CD4-positive, CD25-positive, alpha-beta regulatory T cell (primary cell): Measurements from ENCODE around the gene PPFIBP1. TPM values are rescaled to one million over a fixed set of nuclear protein-coding genes. Genes with fewer than 3 reads are reported as not detected.

ENCODE experiments used
- ATAC-seq, 2 donors: fragments of 150-1000 bp; cut with Tn5 transposase; one replicate each; pipeline ENCODE4 v1.10.0; 2021; ENCODE audit warnings: low read depth in 2 of 2, moderate number of reproducible peaks in 2 of 2, moderate library complexity in 1 of 2
- DNase-seq, 3 donors: peaks; one replicate each; pipeline versions ENCODE4 v3.0.0 to v3.0.0-alpha.2; 2012 to 2022; ENCODE audit warnings: mixed read lengths in 1 of 3
- H3K27ac ChIP-seq: one replicate; pipeline ENCODE4 v1.7.0; 2013; ENCODE audit warnings: mild to moderate bottlenecking, low read length; ENCODE audit not compliant: insufficient read depth, poor library complexity, severe bottlenecking
- H3K27me3 ChIP-seq: one replicate; pipeline ENCODE4 v1.7.0; 2013; ENCODE audit warnings: low read length; ENCODE audit not compliant: control insufficient read depth, insufficient read depth
- H3K36me3 ChIP-seq: one replicate; pipeline ENCODE4 v1.7.0; 2013; ENCODE audit warnings: mild to moderate bottlenecking, low read length, moderate library complexity; ENCODE audit not compliant: control insufficient read depth, insufficient read depth
- H3K4me1 ChIP-seq: 2 replicates; pipeline ENCODE4 v1.7.0; 2013; ENCODE audit warnings: mild to moderate bottlenecking, low read length; ENCODE audit not compliant: insufficient read depth, control insufficient read depth, poor library complexity, severe bottlenecking
- H3K4me3 ChIP-seq: one replicate; pipeline ENCODE4 v1.7.0; 2013; ENCODE audit warnings: low read depth, mild to moderate bottlenecking, low read length, moderate library complexity
- H3K9me3 ChIP-seq, 2 experiments: 1 replicate in 1 of 2; 2 replicates in 1 of 2; pipeline ENCODE4 v1.7.0; 2013; ENCODE audit warnings: low read length in 2 of 2, mild to moderate bottlenecking in 1 of 2, moderate library complexity in 1 of 2; ENCODE audit not compliant: control insufficient read depth in 2 of 2
- H3K27ac Mint-ChIP-seq, 3 donors: one replicate each; pipeline ENCODE4 v1.8.0; 2020 to 2022; ENCODE audit warnings: mild to moderate bottlenecking in 3 of 3, mixed read lengths in 3 of 3, moderate library complexity in 2 of 3
- H3K27me3 Mint-ChIP-seq: one replicate; pipeline ENCODE4 v1.8.0; 2022; ENCODE audit warnings: mild to moderate bottlenecking, mixed read lengths
- H3K36me3 Mint-ChIP-seq: one replicate; pipeline ENCODE4 v1.8.0; 2020; ENCODE audit warnings: mixed read lengths
- H3K4me1 Mint-ChIP-seq, 4 donors: one replicate each; pipeline ENCODE4 v1.8.0; 2020 to 2022; ENCODE audit warnings: mixed read lengths in 4 of 4, mild to moderate bottlenecking in 1 of 4
- H3K4me3 Mint-ChIP-seq, 4 donors: one replicate each; pipeline ENCODE4 v1.8.0; 2020 to 2022; ENCODE audit warnings: mild to moderate bottlenecking in 4 of 4, mixed read lengths in 4 of 4, moderate library complexity in 3 of 4
- H3K9me3 Mint-ChIP-seq, 7 donors: one replicate each; pipeline ENCODE4 v1.8.0; 2020 to 2022; ENCODE audit warnings: mixed read lengths in 7 of 7, mild to moderate bottlenecking in 3 of 7, moderate library complexity in 2 of 7
- polyA plus RNA-seq, 4 donors: library from polyadenylated mRNA; unstranded; fragments of 300-500 nt; fragmentation: Illumina TruSeq; gene quantifications; one replicate each; pipeline ENCODE4 v1.2.3, GENCODE V29; 2021
- total RNA-seq: library from RNA; stranded (reverse); gene quantifications from one replicate; pipeline ENCODE4 v1.2.3, GENCODE V29; 2022

Gene PPFIBP1
- total and polyA plus RNA-seq, 5 donors from 2014 or later, result 1.0 to 6.6 (median 2.3) TPM

DNA sequence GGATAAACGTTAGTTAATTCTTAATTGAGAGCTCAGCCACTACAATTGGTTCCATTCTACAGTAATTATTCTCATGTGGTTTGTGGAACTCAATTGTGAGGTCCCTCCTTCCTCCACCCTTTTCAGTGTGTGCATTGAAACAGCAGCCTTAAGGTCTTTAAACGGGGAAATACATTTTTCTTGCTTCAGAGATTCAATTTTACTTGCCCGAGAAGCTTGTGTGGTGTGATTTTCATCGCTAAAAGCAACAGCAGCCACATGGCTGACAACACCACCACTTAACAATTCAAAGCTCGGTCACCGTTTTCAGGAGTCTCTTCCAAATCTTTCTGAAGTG lies 733 bp upstream of the PPFIBP1 start:
- H3K9me3 Mint-ChIP-seq, result peaks cover 0 to 4% (median 0%) of the 10 kb centered on the region in 7 donors
- H3K27ac Mint-ChIP-seq, result peak overlapping the region; percentile 93 to 98 (median 94)
- Histone ChIP-seq H3K9me3 (no peaks in the 10 kb centered on the region), H3K4me1 (peaks cover 17% of the 10 kb centered on the region), H3K4me3 (peak overlapping the region; percentile 98), H3K27me3 (peaks cover 17% of the 10 kb centered on the region), H3K36me3 (no peaks in the 10 kb centered on the region), H3K27ac (peak overlapping the region; percentile 73)
- ATAC-seq (peak; percentile 3 to 12), DNase-seq (no peak)
- H3K4me1 Mint-ChIP-seq, result peaks cover 12 to 30% (median 20%) of the 10 kb centered on the region in 4 donors
- peak overlapping the region; percentile 93 to 99 (median 97) for H3K4me3 Mint-ChIP-seq
- H3K36me3 Mint-ChIP-seq, result no peaks in the 10 kb centered on the region
- peaks cover 45% of the 10 kb centered on the region for H3K27me3 Mint-ChIP-seq

DNA sequence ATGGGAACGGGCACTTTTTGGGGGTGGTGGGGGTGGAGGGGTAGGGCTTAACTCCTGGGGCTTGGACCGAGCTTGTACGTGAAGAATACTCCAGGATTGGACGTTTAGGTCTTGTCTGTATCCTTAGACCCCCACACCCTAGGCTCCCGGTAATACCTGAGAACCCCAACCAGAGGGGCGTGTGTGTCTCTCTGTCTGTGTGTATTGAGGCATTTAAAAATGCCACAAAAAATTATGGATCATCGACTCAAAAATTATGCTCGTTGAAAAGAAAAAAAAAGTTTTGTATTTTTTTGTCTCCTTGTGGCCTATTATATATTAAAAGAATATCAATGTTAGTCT lies 459 bp downstream of the PPFIBP1 start:
- no peak for DNase-seq

DNA sequence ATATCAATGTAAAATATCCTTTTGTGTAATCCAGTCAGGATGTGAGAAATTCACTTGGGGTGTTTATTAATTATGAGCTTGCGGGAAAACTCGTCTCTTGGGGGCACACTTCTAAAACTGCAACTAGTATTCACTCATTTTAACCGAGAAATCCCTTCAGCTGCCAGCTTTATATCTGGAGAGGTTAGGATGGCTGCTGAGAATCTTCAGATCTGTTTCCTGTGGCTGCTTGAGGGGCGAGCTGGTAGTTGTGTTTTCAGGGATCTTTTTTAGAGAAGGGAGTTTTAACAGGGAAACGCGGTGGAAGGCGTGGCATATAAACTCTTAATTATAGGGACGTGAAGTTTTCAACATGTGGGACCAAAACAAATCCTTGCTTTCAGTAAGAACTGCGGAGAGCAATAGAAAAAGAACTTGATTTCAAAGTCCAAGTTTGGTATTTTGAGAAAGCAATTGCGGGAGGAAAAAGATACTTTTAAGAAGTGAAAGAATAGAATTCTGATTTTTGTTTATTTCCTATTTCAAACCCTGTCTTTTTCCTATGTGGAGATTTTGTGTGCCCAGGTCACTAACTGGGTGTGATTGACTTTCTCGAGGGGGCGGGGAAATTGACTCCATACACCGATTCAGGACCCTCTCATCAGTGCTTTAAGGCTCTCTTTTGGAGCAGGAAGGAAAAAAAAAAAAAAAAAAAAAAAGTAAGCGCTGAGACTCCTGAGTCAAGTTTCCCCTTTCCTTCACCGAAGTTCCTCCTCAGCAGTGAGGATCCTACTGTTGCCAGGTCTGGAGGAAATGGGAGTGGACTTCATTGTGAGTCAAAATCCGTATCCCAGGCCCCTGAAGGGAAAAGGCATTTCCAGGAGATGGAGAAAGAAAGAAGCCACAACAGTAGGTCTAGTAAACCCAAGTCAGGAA lies 1.1 kb downstream of the PPFIBP1 start:
- peaks cover 0 to 4% (median 0%) of the 10 kb centered on the region in 7 donors for H3K9me3 Mint-ChIP-seq
- peak overlapping the region; percentile 59 to 98 (median 94) for H3K4me3 Mint-ChIP-seq
- H3K4me1 Mint-ChIP-seq, result peaks cover 13 to 30% (median 20%) of the 10 kb centered on the region in 4 donors
- Histone ChIP-seq H3K4me1 (peaks cover 17% of the 10 kb centered on the region), H3K27me3 (peaks cover 6% of the 10 kb centered on the region), H3K36me3 (no peaks in the 10 kb centered on the region), H3K4me3 (peak overlapping the region; percentile 98), H3K27ac (no peak overlapping the region), H3K9me3 (no peaks in the 10 kb centered on the region)
- no peak for ATAC-seq
- H3K27me3 Mint-ChIP-seq, result peaks cover 40% of the 10 kb centered on the region
- H3K36me3 Mint-ChIP-seq, result no peaks in the 10 kb centered on the region
- DNase-seq, result no peak
- H3K27ac Mint-ChIP-seq, result peak overlapping the region in 2 of 3 donors; percentile 27 to 94

More for the DNA sequence above, 459 bp downstream of the PPFIBP1 start:
- Histone ChIP-seq H3K4me3 (peak overlapping the region; percentile 98), H3K27ac (peak overlapping the region; percentile 20), H3K36me3 (no peaks in the 10 kb centered on the region), H3K4me1 (peaks cover 17% of the 10 kb centered on the region), H3K27me3 (peaks cover 9% of the 10 kb centered on the region), H3K9me3 (no peaks in the 10 kb centered on the region)
- ATAC-seq, result no peak
- Mint-ChIP-seq H3K27ac (peak overlapping the region in 2 of 3 donors; percentile 27 to 94), H3K27me3 (peaks cover 41% of the 10 kb centered on the region), H3K4me1 (peaks cover 13 to 30% (median 20%) of the 10 kb centered on the region in 4 donors), H3K4me3 (peak overlapping the region; percentile 93 to 99 (median 97)), H3K36me3 (no peaks in the 10 kb centered on the region), H3K9me3 (peaks cover 0 to 4% (median 0%) of the 10 kb centered on the region in 7 donors)

DNA sequence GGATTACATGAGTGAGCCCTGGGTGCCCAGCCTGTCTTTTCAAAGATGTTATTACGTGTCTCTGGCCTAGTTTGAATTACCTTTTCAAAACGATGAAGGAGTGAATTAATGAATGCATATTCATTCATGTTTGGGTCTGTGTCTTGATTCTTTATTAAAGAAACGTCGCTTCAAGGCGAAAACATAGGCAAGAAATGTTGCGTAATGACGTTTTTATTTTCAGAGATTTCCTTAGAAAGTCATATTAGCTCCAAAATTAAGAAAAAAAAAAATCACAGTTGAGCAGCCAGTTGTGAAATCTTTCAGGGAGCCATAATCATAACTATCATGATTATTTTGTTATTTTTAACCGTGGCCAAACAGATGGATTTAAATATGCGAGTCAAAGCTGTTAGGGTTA lies 3.5 kb downstream of the PPFIBP1 start:
- H3K36me3 ChIP-seq, result no peaks in the 10 kb centered on the region
- H3K4me1 Mint-ChIP-seq, result peaks cover 9 to 29% (median 16%) of the 10 kb centered on the region in 4 donors
- no peak overlapping the region for H3K27ac ChIP-seq
- ATAC-seq (no peak), DNase-seq (no peak)
- no peak overlapping the region for H3K4me3 ChIP-seq
- H3K27ac Mint-ChIP-seq, result no peak overlapping the region
- H3K4me3 Mint-ChIP-seq, result peak overlapping the region in 2 of 4 donors; percentile 9 to 17
- no peaks in the 10 kb centered on the region for H3K9me3 Mint-ChIP-seq
- peaks cover 17% of the 10 kb centered on the region for H3K4me1 ChIP-seq
- no peaks in the 10 kb centered on the region for H3K9me3 ChIP-seq
- no peaks in the 10 kb centered on the region for H3K36me3 Mint-ChIP-seq
- peaks cover 31% of the 10 kb centered on the region for H3K27me3 Mint-ChIP-seq
- peaks cover 2% of the 10 kb centered on the region for H3K27me3 ChIP-seq

DNA sequence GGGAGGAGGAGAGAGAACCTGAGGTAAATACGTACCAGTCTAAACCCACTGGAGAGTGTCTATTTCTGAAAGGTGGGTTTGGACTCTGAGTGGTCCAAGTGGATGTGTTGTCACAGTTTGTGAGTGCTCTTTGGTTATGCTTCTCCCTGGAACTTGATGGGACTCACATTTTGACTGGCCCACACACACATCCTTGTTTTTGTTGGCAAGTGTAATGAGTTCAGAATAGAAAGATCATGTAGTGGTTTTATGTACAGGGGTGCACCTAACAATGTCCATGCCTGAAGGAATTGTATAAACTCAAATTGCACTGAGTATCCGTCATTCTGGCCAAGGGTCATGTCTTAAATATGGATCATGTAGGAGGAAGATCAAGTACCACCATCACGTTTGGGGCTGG lies 4.8 kb downstream of the PPFIBP1 start:
- Mint-ChIP-seq H3K27ac (no peak overlapping the region), H3K4me1 (peaks cover 8 to 24% (median 14%) of the 10 kb centered on the region in 4 donors), H3K27me3 (peaks cover 26% of the 10 kb centered on the region), H3K4me3 (no peak overlapping the region), H3K9me3 (no peaks in the 10 kb centered on the region), H3K36me3 (no peaks in the 10 kb centered on the region)
- no peaks in the 10 kb centered on the region for H3K9me3 ChIP-seq
- ATAC-seq, result no peak
- peaks cover 9% of the 10 kb centered on the region for H3K4me1 ChIP-seq
- H3K36me3 ChIP-seq, result no peaks in the 10 kb centered on the region
- no peak overlapping the region for H3K4me3 ChIP-seq
- H3K27me3 ChIP-seq, result peaks cover 2% of the 10 kb centered on the region
- no peak for DNase-seq
- H3K27ac ChIP-seq, result no peak overlapping the region

DNA sequence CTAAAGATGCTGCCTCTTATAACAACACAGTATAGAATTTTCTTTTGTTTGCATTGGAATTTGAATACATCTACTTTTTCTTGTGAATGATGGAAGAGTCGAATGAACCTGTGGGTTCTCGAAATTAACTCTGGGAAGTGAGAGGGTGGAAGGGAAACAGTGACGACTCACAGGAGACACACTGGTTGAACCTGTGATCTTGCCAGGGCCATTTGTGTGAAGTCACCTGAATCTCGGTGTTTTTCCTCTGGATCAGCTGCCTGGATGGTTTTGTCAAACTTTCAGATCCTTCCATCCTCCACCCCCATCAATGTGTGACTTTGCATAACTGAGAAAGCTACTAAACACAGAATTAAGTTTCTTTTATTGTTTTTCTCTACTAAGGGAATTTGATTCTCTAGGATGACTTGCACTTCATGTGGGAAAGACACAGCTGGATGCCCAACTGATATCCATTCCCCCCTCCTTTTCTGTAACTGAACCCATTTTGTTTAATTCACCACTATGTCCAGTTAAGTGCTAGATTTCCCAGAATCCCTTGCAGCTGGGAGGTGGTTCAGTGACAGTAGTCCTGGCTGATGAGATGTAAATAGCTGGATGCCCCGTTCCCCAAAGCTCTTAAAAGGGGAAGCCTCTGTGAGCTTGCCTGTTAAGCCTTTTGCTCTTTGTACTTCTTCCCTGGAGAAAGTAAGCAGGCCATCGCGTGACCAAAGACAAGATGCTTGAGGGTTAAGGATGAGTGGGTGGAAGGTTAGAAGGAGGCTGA lies 6.3 kb downstream of the PPFIBP1 start:
- Histone ChIP-seq H3K27ac (no peak overlapping the region), H3K4me3 (no peak overlapping the region), H3K27me3 (no peaks in the 10 kb centered on the region), H3K36me3 (no peaks in the 10 kb centered on the region), H3K9me3 (no peaks in the 10 kb centered on the region), H3K4me1 (peaks cover 7% of the 10 kb centered on the region)
- DNase-seq (no peak), ATAC-seq (no peak)
- Mint-ChIP-seq H3K27ac (no peak overlapping the region), H3K4me1 (peaks cover 4 to 24% (median 18%) of the 10 kb centered on the region in 4 donors), H3K27me3 (peaks cover 16% of the 10 kb centered on the region), H3K9me3 (no peaks in the 10 kb centered on the region), H3K4me3 (peak overlapping the region in 1 of 4 donors; percentile 47), H3K36me3 (no peaks in the 10 kb centered on the region)

DNA sequence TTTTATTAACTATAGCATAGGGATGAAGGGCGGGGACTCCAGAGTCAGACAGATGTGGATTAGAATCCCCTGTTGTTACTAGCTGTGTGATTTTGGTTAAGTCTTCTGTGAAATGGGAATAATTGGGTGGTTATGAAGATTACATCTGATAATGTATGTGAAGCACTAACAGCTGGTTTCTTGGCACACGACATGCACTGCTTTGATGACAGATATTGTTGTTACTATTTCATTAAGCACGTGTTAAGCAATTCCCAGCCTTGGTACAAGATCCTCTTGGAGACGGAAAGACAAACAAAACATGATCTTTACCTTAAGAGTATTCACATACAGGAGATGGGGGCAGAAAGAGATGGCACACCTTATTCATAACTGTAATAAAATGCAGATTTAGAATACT lies 7.9 kb downstream of the PPFIBP1 start:
- Mint-ChIP-seq H3K4me1 (peaks cover 4 to 20% (median 17%) of the 10 kb centered on the region in 4 donors), H3K4me3 (no peak overlapping the region), H3K27ac (no peak overlapping the region), H3K27me3 (peaks cover 16% of the 10 kb centered on the region), H3K36me3 (no peaks in the 10 kb centered on the region), H3K9me3 (peaks cover 0 to 2% (median 0%) of the 10 kb centered on the region in 7 donors)
- Histone ChIP-seq H3K9me3 (no peaks in the 10 kb centered on the region), H3K36me3 (no peaks in the 10 kb centered on the region), H3K4me3 (no peak overlapping the region), H3K27ac (no peak overlapping the region), H3K27me3 (no peaks in the 10 kb centered on the region), H3K4me1 (peaks cover 7% of the 10 kb centered on the region)
- ATAC-seq (no peak), DNase-seq (no peak)
